CD4-positive, CD25-positive, alpha-beta regulatory T cell (primary cell): ENCODE results near the gene SLC2A11. TPM values are rescaled to one million over a fixed set of nuclear protein-coding genes. Genes with fewer than 3 reads are reported as not detected.
"Not testable (repeated sequence)": the region's sequence is repeated elsewhere in the genome, so short reads cannot be mapped to it uniquely, and the experiment has no call there.

Source experiments
- ATAC-seq, 2 donors: fragments of 150-1000 bp; cut with Tn5 transposase; one replicate each; pipeline ENCODE4 v1.10.0; 2021; ENCODE audit warnings: low read depth in 2 of 2, moderate number of reproducible peaks in 2 of 2, moderate library complexity in 1 of 2
- DNase-seq, 3 donors: peaks; one replicate each; pipeline versions ENCODE4 v3.0.0 to v3.0.0-alpha.2; 2012 to 2022; ENCODE audit warnings: mixed read lengths in 1 of 3
- H3K27ac ChIP-seq: one replicate; pipeline ENCODE4 v1.7.0; 2013; ENCODE audit warnings: mild to moderate bottlenecking, low read length; ENCODE audit not compliant: insufficient read depth, poor library complexity, severe bottlenecking
- H3K27me3 ChIP-seq: one replicate; pipeline ENCODE4 v1.7.0; 2013; ENCODE audit warnings: low read length; ENCODE audit not compliant: control insufficient read depth, insufficient read depth
- H3K36me3 ChIP-seq: one replicate; pipeline ENCODE4 v1.7.0; 2013; ENCODE audit warnings: mild to moderate bottlenecking, low read length, moderate library complexity; ENCODE audit not compliant: control insufficient read depth, insufficient read depth
- H3K4me1 ChIP-seq: 2 replicates; pipeline ENCODE4 v1.7.0; 2013; ENCODE audit warnings: mild to moderate bottlenecking, low read length; ENCODE audit not compliant: insufficient read depth, control insufficient read depth, poor library complexity, severe bottlenecking
- H3K4me3 ChIP-seq: one replicate; pipeline ENCODE4 v1.7.0; 2013; ENCODE audit warnings: low read depth, mild to moderate bottlenecking, low read length, moderate library complexity
- H3K9me3 ChIP-seq, 2 experiments: 1 replicate in 1 of 2; 2 replicates in 1 of 2; pipeline ENCODE4 v1.7.0; 2013; ENCODE audit warnings: low read length in 2 of 2, mild to moderate bottlenecking in 1 of 2, moderate library complexity in 1 of 2; ENCODE audit not compliant: control insufficient read depth in 2 of 2
- H3K27ac Mint-ChIP-seq, 3 donors: one replicate each; pipeline ENCODE4 v1.8.0; 2020 to 2022; ENCODE audit warnings: mild to moderate bottlenecking in 3 of 3, mixed read lengths in 3 of 3, moderate library complexity in 2 of 3
- H3K27me3 Mint-ChIP-seq: one replicate; pipeline ENCODE4 v1.8.0; 2022; ENCODE audit warnings: mild to moderate bottlenecking, mixed read lengths
- H3K36me3 Mint-ChIP-seq: one replicate; pipeline ENCODE4 v1.8.0; 2020; ENCODE audit warnings: mixed read lengths
- H3K4me1 Mint-ChIP-seq, 4 donors: one replicate each; pipeline ENCODE4 v1.8.0; 2020 to 2022; ENCODE audit warnings: mixed read lengths in 4 of 4, mild to moderate bottlenecking in 1 of 4
- H3K4me3 Mint-ChIP-seq, 4 donors: one replicate each; pipeline ENCODE4 v1.8.0; 2020 to 2022; ENCODE audit warnings: mild to moderate bottlenecking in 4 of 4, mixed read lengths in 4 of 4, moderate library complexity in 3 of 4
- H3K9me3 Mint-ChIP-seq, 7 donors: one replicate each; pipeline ENCODE4 v1.8.0; 2020 to 2022; ENCODE audit warnings: mixed read lengths in 7 of 7, mild to moderate bottlenecking in 3 of 7, moderate library complexity in 2 of 7
- polyA plus RNA-seq, 4 donors: library from polyadenylated mRNA; unstranded; fragments of 300-500 nt; fragmentation: Illumina TruSeq; gene quantifications; one replicate each; pipeline ENCODE4 v1.2.3, GENCODE V29; 2021
- total RNA-seq: library from RNA; stranded (reverse); gene quantifications from one replicate; pipeline ENCODE4 v1.2.3, GENCODE V29; 2022

SLC2A11 gene
- total and polyA plus RNA-seq, 5 donors from 2014 or later: 2.5 to 8.6 (median 4.2) TPM

GRCh38 chr22:23903328-23903971 is 45.8 kb downstream of the SLC2A11 start:
- no peaks in the 10 kb centered on the region for H3K4me1 ChIP-seq
- H3K27me3 ChIP-seq: no peaks in the 10 kb centered on the region
- H3K4me3 ChIP-seq: no peak overlapping the region
- no peak overlapping the region for H3K4me3 Mint-ChIP-seq
- DNase-seq (no peak), ATAC-seq (no peak)
- no peaks in the 10 kb centered on the region for H3K9me3 ChIP-seq
- H3K27me3 Mint-ChIP-seq: peaks cover 7% of the 10 kb centered on the region
- peaks cover 0 to 11% (median 3%) of the 10 kb centered on the region in 4 donors for H3K4me1 Mint-ChIP-seq
- no peaks in the 10 kb centered on the region for H3K36me3 ChIP-seq
- H3K36me3 Mint-ChIP-seq: no peaks in the 10 kb centered on the region
- no peak overlapping the region for H3K27ac Mint-ChIP-seq
- H3K9me3 Mint-ChIP-seq: peaks cover 0 to 3% (median 0%) of the 10 kb centered on the region in 7 donors
- H3K27ac ChIP-seq: no peak overlapping the region

DNA sequence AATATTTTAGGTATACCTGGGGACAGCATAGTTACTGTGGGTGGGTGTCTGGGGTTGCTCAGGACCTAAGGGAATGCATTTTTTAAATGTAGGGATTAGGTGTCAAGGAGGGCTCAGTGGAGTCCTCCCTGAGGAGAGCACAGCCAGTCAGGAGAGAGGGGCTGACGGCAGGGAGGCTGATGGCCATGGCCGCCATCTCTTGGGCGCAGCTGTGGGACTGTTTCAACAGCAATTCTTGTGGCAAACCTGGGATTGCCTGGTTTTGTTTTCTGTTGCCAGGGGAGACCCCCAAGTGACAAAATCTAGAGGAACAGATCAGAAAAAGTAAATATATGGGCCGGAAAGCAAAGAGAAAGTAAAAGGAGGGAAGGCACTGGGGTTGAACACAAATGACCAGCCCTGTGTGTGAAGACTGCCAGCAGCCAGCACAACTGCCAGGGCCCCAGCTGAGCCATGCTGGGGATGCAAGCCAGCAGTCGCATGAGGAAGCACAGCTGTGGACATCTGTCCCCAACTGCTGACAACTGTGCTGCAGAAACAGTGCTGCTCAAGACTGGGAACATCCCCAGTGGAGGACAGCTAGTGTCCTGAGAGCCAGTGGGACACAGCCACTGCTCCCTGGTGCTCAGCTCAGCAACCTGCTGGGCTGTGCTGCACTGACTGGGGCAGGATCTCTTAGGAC is 47.0 kb downstream of the SLC2A11 start:
- no peak overlapping the region for H3K4me3 ChIP-seq

DNA sequence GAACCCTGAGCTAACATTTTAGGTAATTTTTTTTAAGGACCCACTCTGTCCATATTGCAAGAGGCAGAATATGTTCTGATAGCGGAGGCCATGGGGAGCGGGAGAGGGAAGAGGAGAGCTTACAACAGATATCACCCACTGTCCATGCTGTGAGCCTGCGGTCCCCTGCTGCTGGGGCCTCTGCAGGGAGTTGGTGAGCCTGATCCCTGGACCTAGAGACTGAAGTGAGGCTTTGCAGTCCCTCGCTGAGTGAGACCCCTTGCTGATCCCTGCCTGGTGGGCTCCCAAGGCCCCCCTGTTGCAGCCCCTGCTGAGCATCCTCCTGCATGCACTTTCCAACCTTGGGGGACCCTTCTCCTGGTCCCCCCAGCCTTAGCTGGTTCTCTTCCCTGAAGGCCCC is 49.0 kb downstream of the SLC2A11 start:
- H3K36me3 Mint-ChIP-seq: no peaks in the 10 kb centered on the region
- Histone ChIP-seq H3K4me1 (no peaks in the 10 kb centered on the region), H3K4me3 (no peak overlapping the region), H3K9me3 (no peaks in the 10 kb centered on the region), H3K27ac (no peak overlapping the region), H3K36me3 (no peaks in the 10 kb centered on the region), H3K27me3 (no peaks in the 10 kb centered on the region)
- H3K27me3 Mint-ChIP-seq: peaks cover 7% of the 10 kb centered on the region
- H3K9me3 Mint-ChIP-seq: peaks cover 0 to 4% (median 0%) of the 10 kb centered on the region in 7 donors
- no peak overlapping the region for H3K4me3 Mint-ChIP-seq
- DNase-seq (no peak), ATAC-seq (no peak)
- H3K4me1 Mint-ChIP-seq: peaks cover 0 to 2% (median 0%) of the 10 kb centered on the region in 4 donors
- no peak overlapping the region for H3K27ac Mint-ChIP-seq

More for the DNA sequence above, 47.0 kb downstream of the SLC2A11 start:
- peaks cover 0 to 2% (median under 1%) of the 10 kb centered on the region in 4 donors for H3K4me1 Mint-ChIP-seq
- ATAC-seq: no peak
- no peak for DNase-seq
- no peak overlapping the region for H3K4me3 Mint-ChIP-seq
- H3K36me3 Mint-ChIP-seq: no peaks in the 10 kb centered on the region
- H3K4me1 ChIP-seq: no peaks in the 10 kb centered on the region
- H3K36me3 ChIP-seq: no peaks in the 10 kb centered on the region
- no peaks in the 10 kb centered on the region for H3K9me3 ChIP-seq
- H3K27me3 Mint-ChIP-seq: peaks cover 7% of the 10 kb centered on the region
- no peaks in the 10 kb centered on the region for H3K27me3 ChIP-seq
- peaks cover 0 to 4% (median 0%) of the 10 kb centered on the region in 7 donors for H3K9me3 Mint-ChIP-seq
- no peak overlapping the region for H3K27ac ChIP-seq
- H3K27ac Mint-ChIP-seq: no peak overlapping the region

DNA sequence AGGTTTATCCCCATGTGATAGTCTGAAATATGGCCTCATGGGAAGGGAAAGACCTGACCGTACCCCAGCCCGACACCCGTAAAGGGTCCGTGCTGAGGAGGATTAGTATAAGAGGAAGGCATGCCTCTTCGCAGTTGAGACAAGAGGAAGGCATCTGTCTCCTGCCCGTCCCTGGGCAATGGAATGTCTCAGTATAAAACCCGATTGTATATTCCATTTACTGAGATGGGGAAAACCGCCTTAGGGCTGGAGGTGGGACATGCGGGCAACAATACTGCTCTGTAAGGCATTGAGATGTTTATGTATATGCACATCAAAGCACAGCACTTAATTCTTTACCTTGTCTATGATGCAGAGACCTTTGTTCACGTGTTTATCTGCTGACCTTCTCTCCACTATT is 49.7 kb downstream of the SLC2A11 start:
- not testable (repeated sequence) for H3K27me3 ChIP-seq, H3K36me3 ChIP-seq, H3K4me1 ChIP-seq, H3K27me3 Mint-ChIP-seq, H3K4me3 Mint-ChIP-seq, ATAC-seq, DNase-seq, H3K9me3 Mint-ChIP-seq, H3K4me1 Mint-ChIP-seq, H3K27ac Mint-ChIP-seq, H3K27ac ChIP-seq, H3K4me3 ChIP-seq, H3K9me3 ChIP-seq, H3K36me3 Mint-ChIP-seq

GRCh38 chr22:23908587-23909205 is 51.0 kb downstream of the SLC2A11 start:
- H3K27me3 ChIP-seq: no peaks in the 10 kb centered on the region
- Mint-ChIP-seq H3K27me3 (peaks cover 7% of the 10 kb centered on the region), H3K27ac (peak overlapping the region in 1 of 3 donors; percentile 23)

DNA sequence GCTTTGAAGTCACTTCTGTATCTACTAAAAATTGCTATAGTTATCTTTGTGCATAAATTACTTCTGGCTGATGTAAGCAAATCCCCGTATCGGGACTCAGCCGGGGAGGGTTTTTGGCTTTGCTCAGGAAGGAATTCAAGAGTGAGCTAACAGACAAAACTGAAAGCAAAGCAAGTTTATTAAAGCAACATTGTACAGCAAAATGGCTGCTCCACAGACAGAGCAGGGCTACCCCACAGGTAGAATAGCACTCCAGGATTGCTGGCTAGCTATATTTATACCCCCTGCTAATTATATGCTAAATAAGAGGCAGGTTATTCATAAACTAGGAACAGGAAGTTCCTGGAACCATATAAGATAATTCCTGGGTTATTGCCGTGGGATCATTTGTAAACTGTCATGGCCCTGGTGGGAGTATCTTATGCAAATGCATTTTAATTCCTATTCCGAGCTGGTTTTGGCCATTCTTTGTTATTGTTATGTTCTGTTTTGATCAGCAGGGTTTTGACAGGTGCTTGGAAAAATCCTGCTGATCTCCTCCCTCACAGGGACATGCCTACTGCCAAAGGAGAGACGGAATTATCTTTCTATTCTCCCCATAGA is 51.7 kb downstream of the SLC2A11 start:
- ATAC-seq (no peak), DNase-seq (no peak)
- H3K4me1 Mint-ChIP-seq: peaks cover 0 to 17% (median 11%) of the 10 kb centered on the region in 4 donors
- H3K27ac Mint-ChIP-seq: no peak overlapping the region
- Histone ChIP-seq H3K27ac (peak overlapping the region; percentile 8), H3K36me3 (no peaks in the 10 kb centered on the region), H3K9me3 (no peaks in the 10 kb centered on the region), H3K27me3 (no peaks in the 10 kb centered on the region), H3K4me3 (no peak overlapping the region), H3K4me1 (peaks cover 8% of the 10 kb centered on the region)
- H3K9me3 Mint-ChIP-seq: peaks cover 0 to 4% (median 0%) of the 10 kb centered on the region in 7 donors
- no peaks in the 10 kb centered on the region for H3K36me3 Mint-ChIP-seq
- H3K27me3 Mint-ChIP-seq: peaks cover 7% of the 10 kb centered on the region
- H3K4me3 Mint-ChIP-seq: no peak overlapping the region

More at GRCh38 chr22:23908587-23909205, 51.0 kb downstream of the SLC2A11 start:
- Histone ChIP-seq H3K9me3 (no peaks in the 10 kb centered on the region), H3K36me3 (no peaks in the 10 kb centered on the region), H3K27ac (no peak overlapping the region), H3K4me3 (no peak overlapping the region), H3K4me1 (peaks cover 7% of the 10 kb centered on the region)
- peaks cover 0 to 4% (median 0%) of the 10 kb centered on the region in 7 donors for H3K9me3 Mint-ChIP-seq
- peaks cover 0 to 10% (median 7%) of the 10 kb centered on the region in 4 donors for H3K4me1 Mint-ChIP-seq
- ATAC-seq (no peak), DNase-seq (no peak)
- no peaks in the 10 kb centered on the region for H3K36me3 Mint-ChIP-seq
- no peak overlapping the region for H3K4me3 Mint-ChIP-seq

GRCh38 chr22:23910496-23911190 is 53.0 kb downstream of the SLC2A11 start:
- no peaks in the 10 kb centered on the region for H3K36me3 Mint-ChIP-seq
- Histone ChIP-seq H3K4me1 (peaks cover 8% of the 10 kb centered on the region), H3K36me3 (no peaks in the 10 kb centered on the region), H3K27me3 (no peaks in the 10 kb centered on the region), H3K4me3 (no peak overlapping the region), H3K27ac (no peak overlapping the region), H3K9me3 (no peaks in the 10 kb centered on the region)
- peak overlapping the region in 2 of 4 donors; percentile 31 to 37 for H3K4me3 Mint-ChIP-seq
- no peaks in the 10 kb centered on the region for H3K27me3 Mint-ChIP-seq
- H3K27ac Mint-ChIP-seq: no peak overlapping the region
- ATAC-seq (no peak), DNase-seq (no peak)
- H3K4me1 Mint-ChIP-seq: peaks cover 0 to 21% (median 11%) of the 10 kb centered on the region in 4 donors
- peaks cover 0 to 4% (median 0%) of the 10 kb centered on the region in 7 donors for H3K9me3 Mint-ChIP-seq
